OCI-LY7 (cell line): ENCODE data around the gene FGF18. TPM values are rescaled to one million over a fixed set of nuclear protein-coding genes. Genes with fewer than 3 reads are reported as not detected.
"Not testable (repeated sequence)": the region's sequence is repeated elsewhere in the genome, so short reads cannot be mapped to it uniquely, and the experiment has no call there.

ENCODE experiments used
- BruUV-seq: library from RNA; stranded (reverse); fragments of 400-500 nt; replicated peaks from 2 replicates; lab custom pipeline; 2021; lab: Mats Ljungman, UMichigan
- CTCF ChIA-PET: fragments of 300-600 bp; sonication (Branson Sonifier 250); formaldehyde crosslinking; loops from one replicate; lab custom pipeline; 2022; ENCODE audit warnings: antibody characterized with exemption; ENCODE audit not compliant: unreplicated experiment; lab: Charles Lee
- POLR2A ChIA-PET: fragments of 300-600 bp; sonication (Branson Sonifier 250); formaldehyde crosslinking; loops from one replicate; lab custom pipeline; 2022; ENCODE audit warnings: antibody characterized with exemption; lab: Charles Lee
- DNase-seq: peaks from one replicate; pipeline ENCODE4 v3.0.0-alpha.2; 2015; ENCODE audit warnings: low spot score
- H2AFZ ChIP-seq: fragments of 200-600 bp; sonication (generic), shearing (Covaris generic); 2 replicates; pipeline ENCODE4 v1.6.1; 2014; ENCODE audit warnings: mild to moderate bottlenecking, antibody characterized with exemption, low read length, moderate library complexity
- H3K27ac ChIP-seq: fragments of 200-600 bp; sonication (generic); 2 replicates; pipeline ENCODE4 v1.5.1; 2014; ENCODE audit warnings: mixed run types, low read depth, mild to moderate bottlenecking, moderate library complexity, low read length, inconsistent platforms; ENCODE audit not compliant: poor library complexity, severe bottlenecking
- H3K36me3 ChIP-seq: fragments of 200-600 bp; sonication (generic); 2 replicates; pipeline ENCODE4 v1.6.1; 2014; ENCODE audit warnings: mild to moderate bottlenecking, antibody characterized with exemption, low read length, moderate library complexity, mixed read lengths; ENCODE audit not compliant: insufficient read depth
- H3K4me1 ChIP-seq: fragments of 200-600 bp; sonication (generic); 2 replicates; pipeline ENCODE4 v1.5.1; 2014; ENCODE audit warnings: mild to moderate bottlenecking, low read length; ENCODE audit not compliant: insufficient read depth, poor library complexity, severe bottlenecking
- H3K4me2 ChIP-seq: fragments of 200-600 bp; sonication (generic); 2 replicates; pipeline ENCODE4 v1.6.1; 2014; ENCODE audit warnings: mild to moderate bottlenecking, low read length
- H3K4me3 ChIP-seq: fragments of 200-600 bp; sonication (generic); 2 replicates; pipeline ENCODE4 v1.5.1; 2014; ENCODE audit warnings: mild to moderate bottlenecking, low read depth, low read length; ENCODE audit not compliant: poor library complexity, severe bottlenecking
- H3K79me2 ChIP-seq: fragments of 200-600 bp; sonication (generic); 2 replicates; pipeline ENCODE4 v1.6.1; 2016; ENCODE audit warnings: low read depth, mild to moderate bottlenecking, low read length, moderate library complexity, mixed read lengths; ENCODE audit not compliant: insufficient read depth
- H3K9me2 ChIP-seq: fragments of 200-600 bp; sonication (generic); 2 replicates; pipeline ENCODE4 v1.6.1; 2016; ENCODE audit warnings: mild to moderate bottlenecking, low read length, mixed read lengths; ENCODE audit not compliant: insufficient read depth
- H3K9me3 ChIP-seq: fragments of 200-600 bp; sonication (generic); 2 replicates; pipeline ENCODE4 v1.6.1; 2014; ENCODE audit warnings: mild to moderate bottlenecking, mixed run types, low read length, mixed read lengths
- H4K20me1 ChIP-seq: fragments of 200-600 bp; sonication (generic); 2 replicates; pipeline ENCODE4 v1.6.1; 2014; ENCODE audit warnings: mild to moderate bottlenecking, antibody characterized with exemption, low read length, moderate library complexity, mixed read lengths; ENCODE audit not compliant: insufficient read depth
- CTCF ChIP-seq: fragments of 200-600 bp; sonication (generic); conservative IDR thresholded peaks from 2 replicates; pipeline ENCODE4 v1.5.1; 2014; ENCODE audit warnings: mild to moderate bottlenecking, antibody characterized with exemption, low read length, moderate library complexity, mixed read lengths
- EZH2phosphoT487 ChIP-seq: fragments of 200-600 bp; sonication (generic); IDR thresholded peaks from 2 replicates; pipeline ENCODE4 v1.6.1; 2018; ENCODE audit warnings: low read depth, borderline replicate concordance, mild to moderate bottlenecking, mixed run types, antibody characterized with exemption, low read length, moderate library complexity, mixed read lengths
- intact Hi-C: fragments of 100-400 bp; cut with micrococcal nuclease; formaldehyde crosslinking; loops from one replicate; pipeline ENCODE4 v1.10.0; 2022; ENCODE audit not compliant: unreplicated experiment
- total RNA-seq, 2 experiments: library from RNA; depleted of rRNA in 1 of 2; stranded (reverse); fragments of >200 nt in 1 of 2; shearing (Covaris generic) in 1 of 2; gene quantifications; 2 replicates each; pipeline ENCODE4 v1.2.3, GENCODE V29; 2014 to 2022

The FGF18 gene
- total RNA-seq, 2 experiments from 2014 or later: 0.16 TPM; not detected in 1

GRCh38 chr5:171395042-171395441, 24.4 kb upstream of the FGF18 start:
- Histone ChIP-seq H3K9me3 (no peaks in the 10 kb centered on the region), H3K4me2 (no peak overlapping the region), H4K20me1 (peaks cover 97% of the 10 kb centered on the region), H3K4me1 (peaks cover 30% of the 10 kb centered on the region), H3K4me3 (no peak overlapping the region), H3K79me2 (peaks cover 100% of the 10 kb centered on the region), H3K27ac (no peak overlapping the region), H3K36me3 (peaks cover 100% of the 10 kb centered on the region), H3K9me2 (no peaks in the 10 kb centered on the region), H2AFZ (no peak overlapping the region)
- intact Hi-C loops: no loop called here
- ChIA-PET POLR2A (interaction anchor here (1.5 to 1.6 kb wide), 2 partner anchors 8 to 15 kb away, joined by 3 to 4 read pairs; no protein-coding TSS in a partner anchor), CTCF (interaction anchor here (0.6 kb wide), 1 partner anchor 28 kb away, joined by 3 read pairs; no protein-coding TSS in a partner anchor)
- TF ChIP-seq CTCF (no peak), EZH2phosphoT487 (no peak)
- DNase-seq: no peak
- BruUV-seq: no TSS peak

GRCh38 chr5:171396583-171396982, 22.9 kb upstream of the FGF18 start:
- H3K4me3 ChIP-seq, H3K4me2 ChIP-seq: not testable (repeated sequence)
- H4K20me1 ChIP-seq: peaks cover 92% of the 10 kb centered on the region

GRCh38 chr5:171397190-171397589, 22.3 kb upstream of the FGF18 start:
- H3K9me3 ChIP-seq: no peaks in the 10 kb centered on the region
- H3K4me1 ChIP-seq: peaks cover 8% of the 10 kb centered on the region
- H3K27ac ChIP-seq: no peak overlapping the region
- H3K4me2 ChIP-seq: no peak overlapping the region
- no peak overlapping the region for H2AFZ ChIP-seq
- no peaks in the 10 kb centered on the region for H3K9me2 ChIP-seq
- H3K36me3 ChIP-seq: peaks cover 100% of the 10 kb centered on the region
- BruUV-seq: no TSS peak
- intact Hi-C loops: no loop called here
- ChIA-PET CTCF (no interaction called here), POLR2A (interaction anchor here (0.7 kb wide), 1 partner anchor 16 kb away, joined by 3 read pairs; no protein-coding TSS in a partner anchor)
- DNase-seq: no peak
- TF ChIP-seq CTCF (no peak), EZH2phosphoT487 (no peak)
- H3K4me3 ChIP-seq: no peak overlapping the region
- H4K20me1 ChIP-seq: peaks cover 86% of the 10 kb centered on the region
- H3K79me2 ChIP-seq: peaks cover 99% of the 10 kb centered on the region

More at GRCh38 chr5:171396583-171396982, 22.9 kb upstream of the FGF18 start:
- CTCF ChIA-PET, H3K27ac ChIP-seq, H2AFZ ChIP-seq, DNase-seq, intact Hi-C loops, H3K9me2 ChIP-seq, H3K9me3 ChIP-seq, BruUV-seq: not testable (repeated sequence)
- H3K36me3 ChIP-seq: peaks cover 100% of the 10 kb centered on the region
- peaks cover 15% of the 10 kb centered on the region for H3K4me1 ChIP-seq
- POLR2A ChIA-PET: interaction anchor here (1.0 kb wide), 1 partner anchor 8 kb away, joined by 3 read pairs; no protein-coding TSS in a partner anchor
- H3K79me2 ChIP-seq: peaks cover 100% of the 10 kb centered on the region
